HAP-1 (cell line): ENCODE results near the gene IQCF6.
"Not testable (repeated sequence)": the region's sequence is repeated elsewhere in the genome, so short reads cannot be mapped to it uniquely, and the experiment has no call there.

ENCODE experiments used
- DNase-seq, 2 experiments: peaks; one replicate each; pipeline ENCODE4 v3.0.0-alpha.2; 2016 to 2020; ENCODE audit warnings: low spot score in 2 of 2
- H3K27me3 ChIP-seq: fragments of 250-450 bp; sonication (Bioruptor Pico); 2 replicates; pipeline ENCODE4 v1.5.1; 2020; ENCODE audit warnings: low read depth, mild to moderate bottlenecking, moderate library complexity
- H3K36me3 ChIP-seq: fragments of 250-450 bp; sonication (Bioruptor Pico); replicated peaks from 2 replicates; pipeline ENCODE4 v1.5.1; 2020; ENCODE audit warnings: mild to moderate bottlenecking
- H3K4me1 ChIP-seq: fragments of 250-450 bp; sonication (Bioruptor Pico); 2 replicates; pipeline ENCODE4 v1.5.1; 2020; ENCODE audit warnings: mild to moderate bottlenecking
- H3K4me3 ChIP-seq: fragments of 250-450 bp; sonication (Bioruptor Pico); 2 replicates; pipeline ENCODE4 v1.5.1; 2020; ENCODE audit warnings: mild to moderate bottlenecking, moderate library complexity
- H3K9me3 ChIP-seq: fragments of 250-450 bp; sonication (Bioruptor Pico); 2 replicates; pipeline ENCODE4 v1.5.1; 2020; ENCODE audit warnings: mild to moderate bottlenecking, moderate library complexity
- in situ Hi-C: fragments of 300-500 bp; cut with MboI; formaldehyde crosslinking; loops from 3 replicates; pipeline ENCODE4 v1.14.3; 2020; ENCODE audit warnings: low sequenced_read_pairs, inconsistent platforms, mixed read lengths

The IQCF6 gene

GRCh38 chr3:51796854-51797253, 17.8 kb upstream of the IQCF6 start:
- peaks cover 15% of the 10 kb centered on the region for H3K27me3 ChIP-seq
- H3K4me3 ChIP-seq, result no peak overlapping the region
- no peak for DNase-seq
- in situ Hi-C loops, result no loop called here
- H3K4me1 ChIP-seq, result peaks cover 4% of the 10 kb centered on the region
- no peaks in the 10 kb centered on the region for H3K36me3 ChIP-seq
- no peaks in the 10 kb centered on the region for H3K9me3 ChIP-seq

- no peaks in the 10 kb centered on the region for H3K36me3 ChIP-seq
- DNase-seq, result no peak
- in situ Hi-C loops, result no loop called here
- no peak overlapping the region for H3K4me3 ChIP-seq
- H3K4me1 ChIP-seq, result no peaks in the 10 kb centered on the region
- H3K9me3 ChIP-seq, result no peaks in the 10 kb centered on the region
- H3K27me3 ChIP-seq, result peaks cover 15% of the 10 kb centered on the region
These were observed 15.2 kb upstream of the IQCF6 start for GRCh38 chr3:51794206-51794605.

- Histone ChIP-seq H3K9me3 (no peaks in the 10 kb centered on the region), H3K4me3 (no peak overlapping the region), H3K36me3 (no peaks in the 10 kb centered on the region), H3K27me3 (peaks cover 11% of the 10 kb centered on the region), H3K4me1 (no peaks in the 10 kb centered on the region)
- DNase-seq, result no peak
- in situ Hi-C loops, result no loop called here
These were observed 13.2 kb upstream of the IQCF6 start for GRCh38 chr3:51792206-51792605.

GRCh38 chr3:51789437-51789836, 10.4 kb upstream of the IQCF6 start:
- no peaks in the 10 kb centered on the region for H3K36me3 ChIP-seq
- in situ Hi-C loops, result no loop called here

GRCh38 chr3:51787576-51787975, 8.5 kb upstream of the IQCF6 start:
- in situ Hi-C loops, H3K27me3 ChIP-seq, H3K36me3 ChIP-seq, H3K4me1 ChIP-seq, H3K4me3 ChIP-seq, DNase-seq, H3K9me3 ChIP-seq: not testable (repeated sequence)

More at GRCh38 chr3:51789437-51789836, 10.4 kb upstream of the IQCF6 start:
- Histone ChIP-seq H3K4me1 (no peaks in the 10 kb centered on the region), H3K9me3 (no peaks in the 10 kb centered on the region), H3K27me3 (peaks cover 3% of the 10 kb centered on the region; the same call in 1 of the 2 replicates), H3K4me3 (no peak overlapping the region)
- DNase-seq, result no peak

GRCh38 chr3:51786267-51786666, 7.2 kb upstream of the IQCF6 start:
- Histone ChIP-seq H3K4me3 (no peak overlapping the region), H3K9me3 (no peaks in the 10 kb centered on the region), H3K4me1 (no peaks in the 10 kb centered on the region), H3K27me3 (peaks cover 17% of the 10 kb centered on the region), H3K36me3 (no peaks in the 10 kb centered on the region)
- in situ Hi-C loops, result no loop called here
- no peak for DNase-seq

GRCh38 chr3:51778554-51778953, 483 bp downstream of the IQCF6 start:
- in situ Hi-C loops, result no loop called here
- no peak overlapping the region for H3K4me3 ChIP-seq
- no peak for DNase-seq
- no peaks in the 10 kb centered on the region for H3K9me3 ChIP-seq
- H3K27me3 ChIP-seq, result peaks cover 9% of the 10 kb centered on the region; the same call in 1 of the 2 replicates
- H3K36me3 ChIP-seq, result no peaks in the 10 kb centered on the region
- H3K4me1 ChIP-seq, result no peaks in the 10 kb centered on the region

GRCh38 chr3:51777985-51778384, 1.1 kb downstream of the IQCF6 start:
- H3K4me1 ChIP-seq, result no peaks in the 10 kb centered on the region
- no peak overlapping the region for H3K4me3 ChIP-seq
- no peaks in the 10 kb centered on the region for H3K36me3 ChIP-seq
- peaks cover 11% of the 10 kb centered on the region; the same call in 1 of the 2 replicates for H3K27me3 ChIP-seq
- in situ Hi-C loops, result no loop called here
- DNase-seq, result no peak
- no peaks in the 10 kb centered on the region for H3K9me3 ChIP-seq

GRCh38 chr3:51773529-51774056, 5.4 kb downstream of the IQCF6 start:
- DNase-seq, result peak in 1 of 2 experiments; percentile 6
- in situ Hi-C loops, result no loop called here

GRCh38 chr3:51759203-51759602, 19.8 kb downstream of the IQCF6 start:
- in situ Hi-C loops, result no loop called here
- Histone ChIP-seq H3K4me3 (no peak overlapping the region), H3K27me3 (no peaks in the 10 kb centered on the region; the same call in 1 of the 2 replicates), H3K9me3 (peaks cover 2% of the 10 kb centered on the region; the same call in 1 of the 2 replicates), H3K36me3 (no peaks in the 10 kb centered on the region), H3K4me1 (no peaks in the 10 kb centered on the region)
- no peak for DNase-seq

More at GRCh38 chr3:51773529-51774056, 5.4 kb downstream of the IQCF6 start:
- H3K4me3 ChIP-seq, result no peak overlapping the region
- no peaks in the 10 kb centered on the region for H3K4me1 ChIP-seq
- no peaks in the 10 kb centered on the region for H3K36me3 ChIP-seq
- H3K27me3 ChIP-seq, result peaks cover 9% of the 10 kb centered on the region
- H3K9me3 ChIP-seq, result no peaks in the 10 kb centered on the region

GRCh38 chr3:51753763-51754750, 25.0 kb downstream of the IQCF6 start:
- H3K9me3 ChIP-seq, H3K27me3 ChIP-seq, H3K36me3 ChIP-seq, in situ Hi-C loops, DNase-seq, H3K4me3 ChIP-seq, H3K4me1 ChIP-seq: not testable (repeated sequence)

- DNase-seq, result no peak
- Histone ChIP-seq H3K4me1 (no peaks in the 10 kb centered on the region), H3K36me3 (no peaks in the 10 kb centered on the region), H3K4me3 (no peak overlapping the region), H3K27me3 (no peaks in the 10 kb centered on the region; the same call in 1 of the 2 replicates), H3K9me3 (peaks cover 8% of the 10 kb centered on the region)
- in situ Hi-C loops, result no loop called here
These were observed 27.8 kb downstream of the IQCF6 start for GRCh38 chr3:51751287-51751686.

GRCh38 chr3:51750878-51751277, 28.2 kb downstream of the IQCF6 start:
- H3K36me3 ChIP-seq, result no peaks in the 10 kb centered on the region
- H3K9me3 ChIP-seq, result peaks cover 8% of the 10 kb centered on the region
- H3K27me3 ChIP-seq, result no peaks in the 10 kb centered on the region; the same call in 1 of the 2 replicates
- in situ Hi-C loops, result no loop called here
- no peak overlapping the region for H3K4me3 ChIP-seq
- DNase-seq, result no peak
- H3K4me1 ChIP-seq, result no peaks in the 10 kb centered on the region

GRCh38 chr3:51748327-51748726, 30.7 kb downstream of the IQCF6 start:
- H3K27me3 ChIP-seq, result no peaks in the 10 kb centered on the region
- DNase-seq, result no peak
- no peaks in the 10 kb centered on the region for H3K36me3 ChIP-seq
- no peaks in the 10 kb centered on the region for H3K4me1 ChIP-seq
- peaks cover 5% of the 10 kb centered on the region for H3K9me3 ChIP-seq
- in situ Hi-C loops, result no loop called here
- H3K4me3 ChIP-seq, result no peak overlapping the region
